D721Med (cell line): ENCODE data around the gene RMC1.
A peak's percentile ranks its signal among the peaks of the same experiment; 100 is the strongest.

Experiments used
- DNase-seq: peaks from one replicate; pipeline ENCODE4 v3.0.0; 2011; ENCODE audit warnings: low spot score; ENCODE audit not compliant: insufficient read length
- FAIRE-seq: peaks from 2 replicates; lab custom pipeline; 2011; peaks lifted over from hg19 to GRCh38; lab: Jason Lieb, UNC
- TF ChIP-seq, protein P1 (sequence below): IDR thresholded peaks from 2 replicates; pipeline ENCODE4 v1.5.1; 2012; ENCODE audit warnings: mild to moderate bottlenecking, control low read depth; ENCODE audit not compliant: insufficient read depth; ENCODE audit errors: missing control alignments

Gene RMC1

DNA sequence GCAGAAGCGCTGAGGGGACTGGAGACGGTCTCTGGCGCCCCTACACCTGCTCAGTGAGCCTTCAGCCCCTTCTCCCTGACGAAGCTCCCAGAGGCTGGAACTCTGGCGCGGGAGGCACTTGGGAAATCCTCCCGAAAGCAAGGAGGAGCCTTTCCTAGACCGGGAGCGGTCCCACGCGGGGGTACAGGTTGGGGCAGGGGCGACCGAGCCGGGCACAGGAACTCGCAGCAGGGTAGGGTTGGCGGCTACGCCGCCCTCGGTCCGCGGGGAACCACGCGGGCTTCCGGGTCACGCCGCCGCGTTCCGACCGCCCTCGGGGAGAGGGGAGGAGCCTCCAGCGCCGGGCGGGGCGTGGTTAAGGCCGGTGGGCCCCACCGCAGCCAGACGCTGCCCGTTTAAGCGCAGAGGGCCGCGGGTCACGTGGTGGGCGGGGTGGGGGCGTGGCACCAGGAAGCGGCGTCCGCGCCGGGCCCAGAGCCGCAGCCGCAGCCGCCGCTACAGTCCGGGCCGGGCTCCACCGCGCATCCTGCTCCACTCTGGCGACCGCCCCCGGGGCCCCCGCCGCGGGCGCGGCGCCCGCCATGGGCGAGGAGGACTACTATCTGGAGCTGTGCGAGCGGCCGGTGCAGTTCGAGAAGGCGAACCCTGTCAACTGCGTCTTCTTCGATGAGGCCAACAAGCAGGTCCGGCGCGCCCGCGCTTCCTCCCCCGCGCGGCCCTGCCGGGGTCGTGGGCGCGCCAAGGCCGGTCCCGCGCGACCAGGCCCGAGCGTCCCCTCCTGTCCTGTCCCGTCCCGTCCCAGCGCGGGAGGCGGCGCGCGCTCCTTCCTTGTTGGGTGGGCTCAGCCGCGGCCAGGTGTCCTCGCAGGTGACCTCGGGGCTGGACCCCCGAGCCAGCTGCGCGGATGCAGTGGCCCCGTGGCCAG lies at the start of gene RMC1:
Gene RMC1, plus strand, starts transcription at position 474 of the 925 bp plus-strand sequence. Its CDS starts 108 bp downstream, at position 582.
- TF ChIP-seq, protein P1, sequence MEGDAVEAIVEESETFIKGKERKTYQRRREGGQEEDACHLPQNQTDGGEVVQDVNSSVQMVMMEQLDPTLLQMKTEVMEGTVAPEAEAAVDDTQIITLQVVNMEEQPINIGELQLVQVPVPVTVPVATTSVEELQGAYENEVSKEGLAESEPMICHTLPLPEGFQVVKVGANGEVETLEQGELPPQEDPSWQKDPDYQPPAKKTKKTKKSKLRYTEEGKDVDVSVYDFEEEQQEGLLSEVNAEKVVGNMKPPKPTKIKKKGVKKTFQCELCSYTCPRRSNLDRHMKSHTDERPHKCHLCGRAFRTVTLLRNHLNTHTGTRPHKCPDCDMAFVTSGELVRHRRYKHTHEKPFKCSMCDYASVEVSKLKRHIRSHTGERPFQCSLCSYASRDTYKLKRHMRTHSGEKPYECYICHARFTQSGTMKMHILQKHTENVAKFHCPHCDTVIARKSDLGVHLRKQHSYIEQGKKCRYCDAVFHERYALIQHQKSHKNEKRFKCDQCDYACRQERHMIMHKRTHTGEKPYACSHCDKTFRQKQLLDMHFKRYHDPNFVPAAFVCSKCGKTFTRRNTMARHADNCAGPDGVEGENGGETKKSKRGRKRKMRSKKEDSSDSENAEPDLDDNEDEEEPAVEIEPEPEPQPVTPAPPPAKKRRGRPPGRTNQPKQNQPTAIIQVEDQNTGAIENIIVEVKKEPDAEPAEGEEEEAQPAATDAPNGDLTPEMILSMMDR: peak; percentile 23
- DNase-seq: peak; percentile 88
- FAIRE-seq: no peak

DNA sequence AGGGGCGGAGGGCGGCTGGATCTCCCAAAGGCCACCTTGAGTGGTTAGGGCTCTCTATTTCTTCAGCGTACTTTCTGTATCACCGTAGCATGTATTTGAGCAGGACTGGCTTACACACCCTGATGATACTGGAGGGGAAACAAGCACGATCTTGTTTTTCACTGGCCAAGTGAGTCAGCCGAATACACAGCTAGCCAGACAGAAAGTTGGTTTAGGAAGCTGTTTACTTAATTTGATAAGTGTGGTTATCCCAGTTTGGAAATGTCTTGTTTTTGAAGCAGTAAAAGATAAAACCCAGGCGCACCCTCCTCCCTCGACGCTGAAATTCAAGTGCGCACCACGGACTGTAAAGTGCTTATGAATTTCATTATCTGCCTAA lies 49.6 kb upstream of the RMC1 start:
- FAIRE-seq (no peak), DNase-seq (no peak)
- TF ChIP-seq, protein P1: no peak

DNA sequence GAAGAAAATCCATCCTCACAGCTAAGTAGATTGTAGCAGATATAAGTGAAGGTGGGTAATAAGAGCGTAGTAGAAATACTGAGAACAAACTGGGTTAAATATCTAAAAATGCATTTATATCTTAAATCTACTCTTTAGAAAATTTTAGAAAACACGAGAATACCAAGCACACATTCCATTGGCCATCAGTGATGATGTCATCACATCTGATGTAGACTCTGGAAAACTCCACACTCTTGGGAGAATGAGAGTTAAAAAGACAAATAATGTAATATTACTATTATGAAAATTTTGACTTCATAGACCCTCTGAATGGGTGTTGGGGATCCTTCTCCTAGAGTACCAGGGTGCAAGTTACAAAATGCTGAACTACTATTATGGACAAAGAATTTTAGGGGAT lies 46.5 kb upstream of the RMC1 start:
- FAIRE-seq (no peak), DNase-seq (no peak)
- TF ChIP-seq, protein P1: no peak

DNA sequence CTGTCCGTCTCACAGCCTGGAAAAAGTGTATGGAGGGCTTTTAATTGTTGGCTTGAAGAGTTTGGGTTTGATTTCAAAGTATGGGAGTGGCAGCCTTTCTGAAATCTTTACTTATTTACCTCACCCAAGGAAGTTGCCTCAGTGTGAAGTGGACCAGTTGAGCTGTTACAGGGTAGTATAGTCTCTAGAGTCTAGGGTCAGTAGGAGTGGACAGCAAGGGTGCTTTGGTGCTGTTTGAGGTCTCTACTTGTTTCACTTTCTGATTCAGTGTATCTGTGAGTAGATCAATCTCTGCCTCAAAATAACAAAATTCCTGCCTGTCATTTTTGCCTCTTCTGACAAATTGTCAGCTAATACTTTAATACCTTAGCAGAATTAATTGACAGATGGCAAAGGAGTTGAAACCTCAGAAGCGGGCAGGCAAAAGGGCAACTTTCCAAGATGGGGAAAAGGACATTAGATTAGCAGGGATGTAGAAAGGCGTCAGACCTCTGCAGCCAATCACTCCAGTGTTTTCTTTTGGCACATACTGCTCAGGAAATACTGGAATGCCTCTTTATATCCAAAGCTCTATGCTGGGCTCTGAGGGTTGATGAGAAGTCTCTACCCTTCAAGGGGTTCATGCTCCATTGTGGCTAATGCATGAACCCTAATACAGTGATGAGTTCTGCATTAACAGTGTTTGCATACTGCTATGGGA lies 44.3 kb upstream of the RMC1 start:
- peak; percentile 51 for FAIRE-seq
- TF ChIP-seq, protein P1: no peak
- DNase-seq: no peak

DNA sequence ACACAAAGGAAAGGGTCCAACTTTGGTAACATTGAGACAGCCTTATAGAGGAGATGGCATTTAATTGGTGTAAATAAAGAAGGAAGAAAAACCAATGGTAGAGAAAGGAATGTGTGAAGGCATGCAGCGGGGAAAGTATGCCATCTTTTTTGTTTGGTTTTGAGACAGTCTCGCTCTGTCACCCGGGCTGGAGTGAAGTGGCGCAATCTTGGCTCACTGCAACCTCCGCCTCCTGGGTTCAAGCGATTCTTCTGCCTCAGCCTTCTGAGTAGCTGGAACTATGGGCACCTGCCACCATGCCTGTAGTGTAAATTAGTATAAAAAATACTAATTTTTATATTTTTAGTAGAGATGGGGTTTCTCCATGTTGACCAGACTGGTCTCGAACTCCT lies 43.8 kb upstream of the RMC1 start:
- DNase-seq (no peak), FAIRE-seq (no peak)
- TF ChIP-seq, protein P1: no peak

DNA sequence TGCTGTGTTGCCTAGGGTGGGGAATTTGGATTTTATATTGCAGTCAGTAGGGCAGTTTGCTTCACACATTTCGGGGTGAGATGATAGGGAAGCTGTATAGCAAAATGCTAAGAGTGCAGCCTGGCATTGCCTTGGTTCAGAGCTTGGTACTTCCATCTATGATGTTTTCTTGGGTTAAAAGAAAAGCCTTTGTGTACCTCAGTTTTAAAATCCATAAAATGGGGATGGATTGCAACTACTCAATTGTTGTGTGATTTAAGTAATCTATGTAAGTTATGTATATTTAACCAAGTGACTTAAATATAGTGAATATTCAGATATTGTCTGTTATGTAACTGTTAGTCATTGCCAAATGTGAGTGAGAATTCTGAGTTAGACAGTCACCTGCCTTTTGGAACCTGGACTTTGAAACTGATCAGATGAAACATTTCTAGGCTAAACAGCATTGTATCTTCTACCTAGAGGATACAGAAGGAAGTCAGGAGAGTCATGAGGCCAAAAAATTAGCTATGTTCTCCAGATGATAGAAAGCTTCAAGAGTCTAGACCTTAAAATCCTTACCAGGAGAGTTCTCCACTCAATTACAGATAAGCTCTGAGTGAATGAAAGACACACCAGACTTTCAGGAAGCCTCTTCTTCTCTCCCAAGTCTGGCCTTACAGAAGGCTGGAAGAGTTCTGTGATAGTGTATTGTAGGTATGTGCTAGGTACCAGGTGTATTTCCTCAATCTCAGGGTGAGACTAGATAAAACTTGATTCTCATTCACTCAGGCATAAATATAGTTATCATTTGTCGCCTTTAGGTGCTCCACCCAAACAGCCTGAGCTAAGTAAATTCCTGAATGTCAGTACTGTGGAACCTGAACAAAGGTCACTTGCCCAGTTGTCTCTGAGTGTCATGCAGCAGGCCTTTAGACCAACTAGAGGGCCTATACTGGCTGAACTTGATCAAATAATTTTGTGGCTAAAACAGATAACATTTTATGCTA lies 42.7 kb upstream of the RMC1 start:
- FAIRE-seq: peak; percentile 58

More for the DNA sequence above, 42.7 kb upstream of the RMC1 start:
- no peak for DNase-seq
- TF ChIP-seq, protein P1: no peak
